HEK293T (cell line): Measurements from ENCODE around the gene PAK5.

Experiments used
- BHLHE40 ChIP-seq: fragments of 450-650 bp; IDR thresholded peaks from 2 replicates; pipeline ENCODE4 v1.6.1; 2016; ENCODE audit warnings: mild to moderate bottlenecking, moderate library complexity, borderline replicate concordance
- TF ChIP-seq, protein P1 (sequence below): fragments of 450-650 bp; IDR thresholded peaks from 2 replicates; pipeline ENCODE4 v1.6.1; 2016

GRCh38 chr20:9886227-9886626, 47.4 kb upstream of the PAK5 start:
- TF ChIP-seq, protein P1, sequence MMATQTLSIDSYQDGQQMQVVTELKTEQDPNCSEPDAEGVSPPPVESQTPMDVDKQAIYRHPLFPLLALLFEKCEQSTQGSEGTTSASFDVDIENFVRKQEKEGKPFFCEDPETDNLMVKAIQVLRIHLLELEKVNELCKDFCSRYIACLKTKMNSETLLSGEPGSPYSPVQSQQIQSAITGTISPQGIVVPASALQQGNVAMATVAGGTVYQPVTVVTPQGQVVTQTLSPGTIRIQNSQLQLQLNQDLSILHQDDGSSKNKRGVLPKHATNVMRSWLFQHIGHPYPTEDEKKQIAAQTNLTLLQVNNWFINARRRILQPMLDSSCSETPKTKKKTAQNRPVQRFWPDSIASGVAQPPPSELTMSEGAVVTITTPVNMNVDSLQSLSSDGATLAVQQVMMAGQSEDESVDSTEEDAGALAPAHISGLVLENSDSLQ: no peak
- TF ChIP-seq BHLHE40: no peak
